Measurements from ENCODE around the gene LRRC74B. TPM values are rescaled to one million over a fixed set of nuclear protein-coding genes. Genes with fewer than 3 reads are reported as not detected.
"Not testable (repeated sequence)": the region's sequence is repeated elsewhere in the genome, so short reads cannot be mapped to it uniquely, and the experiment has no call there.

LRRC74B gene
- total RNA-seq, 1 experiment from 2014 or later, result not detected

DNA sequence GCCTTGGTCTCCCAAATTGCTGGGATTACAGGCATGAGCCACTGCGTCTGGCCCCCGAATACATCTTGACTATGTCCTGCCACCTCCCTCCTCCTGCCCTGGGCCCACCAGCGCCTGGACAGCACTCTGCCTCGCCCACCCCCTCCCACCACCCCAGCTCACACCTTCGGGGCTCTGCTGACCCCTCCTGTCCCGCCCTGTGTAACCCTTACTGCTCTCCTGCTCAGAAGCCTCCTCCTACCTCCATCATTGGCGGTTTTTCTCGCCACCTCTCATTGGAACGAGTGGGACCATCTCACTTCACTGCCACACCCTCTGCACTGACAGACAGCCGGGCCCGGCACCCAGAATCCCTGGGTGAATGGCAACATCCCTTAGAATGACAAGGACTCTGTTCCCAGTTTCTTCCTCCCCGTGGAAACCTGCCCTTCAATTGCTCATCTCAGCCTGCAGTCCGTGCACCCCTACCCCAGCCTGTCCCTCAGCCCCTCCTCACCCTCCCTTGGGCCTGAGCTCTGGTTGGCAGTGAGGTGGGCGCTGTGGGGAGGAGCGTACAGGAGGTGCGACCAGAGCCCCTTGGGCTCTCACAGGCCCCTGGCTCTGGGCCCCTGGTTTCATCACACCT lies 32.2 kb downstream of the LRRC74B start:
- no peak overlapping the region for H3K27ac ChIP-seq
- H3K36me3 ChIP-seq, result no peaks in the 10 kb centered on the region
- no peak overlapping the region for H3K4me3 ChIP-seq
- no peak for DNase-seq (ENCODE audit: low read depth in 1 of 2, low spot score in 2 of 2)
- H3K9me3 ChIP-seq (replicated peaks), result no peaks in the 10 kb centered on the region
- no peaks in the 10 kb centered on the region for H3K27me3 ChIP-seq (replicated peaks)
- no peaks in the 10 kb centered on the region; the same call in 1 of the 2 replicates for H3K4me1 ChIP-seq (replicated peaks)

GRCh38 chr22:21078916-21079315 lies 33.2 kb downstream of the LRRC74B start:
- no peaks in the 10 kb centered on the region for H3K36me3 ChIP-seq
- no peak overlapping the region for H3K27ac ChIP-seq
- H3K4me3 ChIP-seq, result no peak overlapping the region
- no peaks in the 10 kb centered on the region; the same call in 1 of the 2 replicates for H3K27me3 ChIP-seq (replicated peaks)
- no peak for DNase-seq (ENCODE audit: low read depth in 1 of 2, low spot score in 2 of 2)
- H3K9me3 ChIP-seq (replicated peaks), result no peaks in the 10 kb centered on the region
- H3K4me1 ChIP-seq (replicated peaks), result no peaks in the 10 kb centered on the region; the same call in 1 of the 2 replicates

GRCh38 chr22:21079493-21079892 lies 33.7 kb downstream of the LRRC74B start:
- no peak overlapping the region for H3K4me3 ChIP-seq
- no peak overlapping the region for H3K27ac ChIP-seq
- no peaks in the 10 kb centered on the region for H3K4me1 ChIP-seq (replicated peaks)
- no peaks in the 10 kb centered on the region for H3K9me3 ChIP-seq (replicated peaks)
- H3K36me3 ChIP-seq, result no peaks in the 10 kb centered on the region
- DNase-seq (ENCODE audit: low read depth in 1 of 2, low spot score in 2 of 2), result no peak
- H3K27me3 ChIP-seq (replicated peaks), result peaks cover 4% of the 10 kb centered on the region; the same call in 1 of the 2 replicates

GRCh38 chr22:21080435-21081137 lies 34.8 kb downstream of the LRRC74B start:
- no peak for DNase-seq (ENCODE audit: low read depth in 1 of 2, low spot score in 2 of 2)
- Histone ChIP-seq H3K27ac (no peak overlapping the region), H3K9me3 (replicated peaks) (no peaks in the 10 kb centered on the region), H3K4me3 (no peak overlapping the region), H3K27me3 (replicated peaks) (peaks cover 4% of the 10 kb centered on the region; the same call in 1 of the 2 replicates), H3K36me3 (no peaks in the 10 kb centered on the region), H3K4me1 (replicated peaks) (no peaks in the 10 kb centered on the region)

- H3K36me3 ChIP-seq, result no peaks in the 10 kb centered on the region
- H3K4me1 ChIP-seq (replicated peaks), result no peaks in the 10 kb centered on the region
- no peak for DNase-seq (ENCODE audit: low read depth in 1 of 2, low spot score in 2 of 2)
- no peaks in the 10 kb centered on the region for H3K9me3 ChIP-seq (replicated peaks)
- no peak overlapping the region for H3K27ac ChIP-seq
- peaks cover 4% of the 10 kb centered on the region; the same call in 1 of the 2 replicates for H3K27me3 ChIP-seq (replicated peaks)
- H3K4me3 ChIP-seq, result no peak overlapping the region
Measured at GRCh38 chr22:21082248-21082647, 36.5 kb downstream of the LRRC74B start.

DNA sequence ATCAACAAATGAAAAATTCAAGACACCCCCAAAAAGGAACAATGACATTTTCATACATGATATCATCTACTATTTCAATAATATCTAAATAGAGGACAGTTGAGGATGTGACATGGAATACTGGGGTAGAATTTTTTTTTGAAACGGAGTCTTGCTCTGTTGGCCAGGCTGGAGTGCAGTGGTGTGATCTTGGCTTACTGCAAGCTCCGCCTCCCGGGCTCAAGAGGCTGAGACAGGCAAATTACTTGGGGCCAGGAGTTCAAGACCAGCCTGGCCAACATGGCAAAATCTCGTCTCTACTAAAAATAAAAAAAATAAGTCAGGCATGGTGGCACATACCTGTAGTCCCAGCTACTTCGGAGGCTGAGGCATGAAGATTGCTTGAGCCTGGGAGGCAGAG lies 41.4 kb downstream of the LRRC74B start:
- peaks cover 9% of the 10 kb centered on the region; the same call in 1 of the 2 replicates for H3K27me3 ChIP-seq (replicated peaks)
- H3K9me3 ChIP-seq (replicated peaks), result no peaks in the 10 kb centered on the region
- H3K4me1 ChIP-seq (replicated peaks), result no peaks in the 10 kb centered on the region
- H3K4me3 ChIP-seq, result no peak overlapping the region
- H3K36me3 ChIP-seq, result no peaks in the 10 kb centered on the region
- H3K27ac ChIP-seq, result no peak overlapping the region
- DNase-seq (ENCODE audit: low read depth in 1 of 2, low spot score in 2 of 2), result no peak

DNA sequence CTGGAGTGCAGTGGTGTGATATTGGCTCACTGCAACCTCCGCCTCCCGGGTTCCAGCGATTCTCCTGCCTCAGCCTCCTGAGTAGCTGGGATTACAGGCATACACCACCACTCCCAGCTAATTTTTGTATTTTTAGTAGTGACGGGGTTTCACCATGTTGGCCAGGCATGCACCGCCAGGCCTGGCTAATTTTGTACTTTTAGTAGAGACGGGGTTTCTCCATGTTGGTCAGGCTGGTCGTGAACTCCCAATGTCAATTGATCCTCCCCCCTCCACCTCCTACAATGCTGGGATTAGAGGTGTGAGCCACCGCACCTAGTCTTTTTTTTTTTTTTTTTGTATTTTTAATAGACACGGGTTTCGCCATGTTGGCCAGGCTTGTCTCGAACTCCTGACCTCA lies 42.2 kb downstream of the LRRC74B start:
- H3K4me3 ChIP-seq; H3K9me3 ChIP-seq (replicated peaks); DNase-seq (ENCODE audit: low read depth in 1 of 2, low spot score in 2 of 2); H3K36me3 ChIP-seq; H3K4me1 ChIP-seq (replicated peaks); H3K27ac ChIP-seq; H3K27me3 ChIP-seq (replicated peaks): not testable (repeated sequence)

- H3K27me3 ChIP-seq (replicated peaks); H3K9me3 ChIP-seq (replicated peaks); H3K27ac ChIP-seq; H3K4me3 ChIP-seq; H3K4me1 ChIP-seq (replicated peaks); H3K36me3 ChIP-seq: not testable (repeated sequence)
- DNase-seq (ENCODE audit: low read depth in 1 of 2, low spot score in 2 of 2), result peak in 1 of 2 experiments; percentile 13
Measured at GRCh38 chr22:21091220-21091619, 45.5 kb downstream of the LRRC74B start.

DNA sequence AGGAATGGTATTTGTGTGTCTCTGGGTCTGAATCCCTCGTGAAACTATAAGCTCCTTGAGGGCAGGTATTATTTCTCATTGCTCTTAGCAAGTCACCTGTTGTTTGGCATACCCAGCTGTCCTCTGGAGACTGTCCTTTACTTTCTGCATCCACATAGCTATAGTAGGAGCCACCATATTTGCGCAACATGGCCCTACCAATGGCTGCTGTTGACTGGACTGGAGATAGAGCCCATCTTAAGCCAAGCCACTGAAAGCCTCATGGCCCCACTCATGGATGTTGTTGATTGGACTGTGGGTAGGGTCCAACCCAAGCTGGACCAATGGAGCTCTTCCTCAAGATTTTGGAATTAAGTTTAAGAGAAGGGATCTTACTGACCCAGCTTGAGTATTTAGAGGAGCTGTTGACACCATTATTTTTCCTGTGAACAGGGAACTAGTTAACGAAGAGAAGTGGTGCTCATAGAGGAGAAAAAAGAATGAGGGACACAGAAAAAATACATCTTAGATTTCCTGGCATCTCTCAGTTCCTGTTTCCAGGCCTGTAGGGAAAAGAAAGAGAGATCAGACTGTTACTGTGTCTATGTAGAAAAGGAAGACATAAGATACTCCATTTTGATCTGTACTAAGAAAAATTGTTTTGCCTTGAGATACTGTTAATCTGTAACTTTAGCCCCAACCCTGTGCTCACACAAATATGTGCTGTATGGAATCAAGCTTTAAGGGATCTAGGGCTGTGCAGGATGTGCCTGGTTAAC lies 47.2 kb downstream of the LRRC74B start:
- no peak overlapping the region for H3K4me3 ChIP-seq
- no peak for DNase-seq (ENCODE audit: low read depth in 1 of 2, low spot score in 2 of 2)
- H3K27me3 ChIP-seq (replicated peaks), result peaks cover 9% of the 10 kb centered on the region; the same call in 1 of the 2 replicates
- no peaks in the 10 kb centered on the region for H3K36me3 ChIP-seq
- no peaks in the 10 kb centered on the region for H3K9me3 ChIP-seq (replicated peaks)
- H3K27ac ChIP-seq, result no peak overlapping the region
- H3K4me1 ChIP-seq (replicated peaks), result no peaks in the 10 kb centered on the region

DNA sequence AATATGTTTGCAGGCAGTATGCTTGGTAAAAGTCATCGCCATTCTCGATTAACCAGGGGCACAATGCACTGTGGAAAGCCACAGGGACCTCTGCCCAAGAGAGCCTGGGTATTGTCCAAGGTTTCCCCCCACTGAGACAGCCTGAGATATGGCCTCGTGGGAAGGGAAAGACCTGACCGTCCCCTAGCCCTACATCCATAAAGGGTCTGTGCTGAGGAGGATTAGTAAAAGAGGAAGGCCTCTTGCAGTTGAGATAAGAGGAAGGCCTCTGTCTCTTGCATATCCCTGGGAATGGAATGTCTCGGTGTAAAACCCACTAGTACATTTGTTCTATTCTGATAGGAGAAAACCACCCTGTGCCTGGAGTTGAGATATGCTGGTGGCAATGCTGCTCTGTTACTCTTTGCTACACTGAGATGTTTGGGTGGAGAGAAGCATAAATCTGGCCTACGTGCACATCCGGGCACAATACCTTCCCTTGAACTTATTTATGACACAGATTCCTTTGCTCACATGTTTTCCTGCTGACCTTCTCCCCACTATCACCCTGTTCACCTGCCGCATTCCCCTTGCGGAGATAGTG lies 47.9 kb downstream of the LRRC74B start:
- not testable (repeated sequence) for DNase-seq (ENCODE audit: low read depth in 1 of 2, low spot score in 2 of 2); H3K27ac ChIP-seq; H3K36me3 ChIP-seq; H3K9me3 ChIP-seq (replicated peaks); H3K4me3 ChIP-seq; H3K27me3 ChIP-seq (replicated peaks); H3K4me1 ChIP-seq (replicated peaks)

DNA sequence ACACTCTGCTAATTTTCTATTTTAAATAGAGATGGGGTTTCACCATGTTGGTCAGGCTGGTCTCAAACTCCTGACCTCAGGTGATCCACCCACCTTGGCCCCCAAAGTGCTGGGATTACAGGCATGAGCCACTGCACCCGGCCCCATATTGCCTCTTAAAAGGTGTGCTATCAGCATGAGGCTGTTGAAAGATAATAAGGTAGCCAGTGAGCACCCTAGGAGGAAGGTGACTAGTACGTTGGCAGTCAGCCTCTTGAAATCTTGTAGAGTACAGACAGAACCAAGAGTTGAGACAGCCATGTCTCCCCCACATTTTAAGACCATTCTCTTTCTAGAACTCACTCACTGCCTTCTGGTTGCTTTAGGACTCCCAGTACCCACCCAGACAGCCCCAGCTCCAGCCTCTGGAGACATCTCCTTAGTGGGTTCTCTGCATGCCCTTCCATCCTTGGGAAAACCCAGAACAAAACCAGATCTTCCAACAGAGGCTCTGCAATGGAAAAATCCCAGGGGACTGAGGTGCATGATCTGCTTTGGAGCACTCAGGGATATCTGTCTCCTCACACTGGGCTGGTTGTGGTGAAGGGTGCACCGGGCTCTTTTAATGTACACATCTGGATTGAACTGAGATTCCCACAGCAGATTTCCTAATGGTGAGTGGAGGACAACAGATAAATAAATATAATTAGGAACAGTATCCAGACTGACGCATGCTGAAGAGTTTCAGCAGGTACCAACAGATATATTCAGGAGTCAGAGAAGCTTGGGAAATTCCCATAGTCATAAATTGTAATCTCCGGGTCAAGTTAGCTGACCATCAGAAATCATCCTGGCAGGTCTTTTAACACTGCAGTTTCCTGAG lies 49.4 kb downstream of the LRRC74B start:
- no peaks in the 10 kb centered on the region for H3K4me1 ChIP-seq (replicated peaks)

GRCh38 chr22:21095773-21096107 lies 50.0 kb downstream of the LRRC74B start:
- H3K27me3 ChIP-seq (replicated peaks), result peaks cover 4% of the 10 kb centered on the region; the same call in 1 of the 2 replicates
- DNase-seq (ENCODE audit: low read depth in 1 of 2, low spot score in 2 of 2), result no peak
- H3K4me3 ChIP-seq, result no peak overlapping the region
- H3K9me3 ChIP-seq (replicated peaks), result no peaks in the 10 kb centered on the region
- no peak overlapping the region for H3K27ac ChIP-seq
- no peaks in the 10 kb centered on the region for H3K36me3 ChIP-seq
- H3K4me1 ChIP-seq (replicated peaks), result no peaks in the 10 kb centered on the region

More for the DNA sequence above, 49.4 kb downstream of the LRRC74B start:
- Histone ChIP-seq H3K27ac (no peak overlapping the region), H3K9me3 (replicated peaks) (no peaks in the 10 kb centered on the region), H3K27me3 (replicated peaks) (peaks cover 4% of the 10 kb centered on the region; the same call in 1 of the 2 replicates), H3K4me3 (no peak overlapping the region), H3K36me3 (no peaks in the 10 kb centered on the region)
- peak in 1 of 2 experiments; percentile 10 for DNase-seq (ENCODE audit: low read depth in 1 of 2, low spot score in 2 of 2)

DNA sequence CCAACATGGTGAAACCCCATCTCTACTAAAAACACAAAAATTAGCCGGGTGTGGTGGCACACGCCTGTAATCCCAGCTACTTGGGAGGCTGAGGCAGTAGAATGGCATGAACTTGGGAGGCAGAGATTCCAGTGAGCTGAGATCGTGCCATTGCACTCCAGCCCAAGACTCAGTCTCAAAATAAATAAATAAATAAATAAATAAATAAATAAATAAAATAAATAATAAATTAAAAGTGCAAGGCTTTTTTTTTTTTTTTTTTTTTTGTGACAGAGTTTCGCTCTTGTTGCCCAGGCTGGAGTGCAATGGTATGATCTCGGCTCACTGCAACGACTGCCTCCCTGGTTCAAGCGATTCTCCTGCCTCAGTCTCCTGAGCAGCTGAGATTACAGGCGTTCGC lies 51.1 kb downstream of the LRRC74B start:
- not testable (repeated sequence) for H3K27ac ChIP-seq; H3K27me3 ChIP-seq (replicated peaks); H3K9me3 ChIP-seq (replicated peaks); H3K36me3 ChIP-seq; DNase-seq (ENCODE audit: low read depth in 1 of 2, low spot score in 2 of 2); H3K4me1 ChIP-seq (replicated peaks); H3K4me3 ChIP-seq

All from SJSA1 (cell line).